H1 (cell line): ENCODE results near the gene CYP26A1. TPM values are rescaled to one million over a fixed set of nuclear protein-coding genes. Genes with fewer than 3 reads are reported as not detected.

Source experiments
- CTCF ChIA-PET: fragments of 300-600 bp; sonication (Branson Sonifier 250); formaldehyde crosslinking; loops from one replicate; lab custom pipeline; 2021; ENCODE audit not compliant: partially characterized antibody; lab: Charles Lee
- POLR2A ChIA-PET: fragments of 300-600 bp; sonication (Branson Sonifier 250); formaldehyde crosslinking; loops from one replicate; lab custom pipeline; 2021; ENCODE audit warnings: inconsistent platforms; ENCODE audit not compliant: partially characterized antibody; lab: Charles Lee
- DNase-seq, 2 experiments: peaks; one replicate each; pipeline versions ENCODE4 v3.0.0 to v3.0.0-alpha.2; 2010 to 2022; ENCODE audit warnings: low spot score in 2 of 2, low read depth in 1 of 2, mixed read lengths in 1 of 2
- FAIRE-seq: peaks from 2 replicates; lab custom pipeline; 2011; peaks lifted over from hg19 to GRCh38; lab: Jason Lieb, UNC
- H2AFZ ChIP-seq: 2 replicates; pipeline ENCODE4 v1.8.1; 2012; ENCODE audit warnings: low read length, inconsistent platforms
- H2AK5ac ChIP-seq: 2 replicates; pipeline ENCODE4 v1.6.1; 2013; ENCODE audit warnings: low read depth, low read length
- H2BK120ac ChIP-seq: replicated peaks from 2 replicates; pipeline ENCODE3; 2013; ENCODE audit warnings: low read depth, low read length, inconsistent platforms
- H2BK12ac ChIP-seq: 2 replicates; pipeline ENCODE4 v1.6.1; 2013; ENCODE audit warnings: low read depth, low read length
- H2BK15ac ChIP-seq: 2 replicates; pipeline ENCODE4 v1.6.1; 2013; ENCODE audit warnings: low read length
- H2BK20ac ChIP-seq: 2 replicates; pipeline ENCODE4 v1.6.1; 2013; ENCODE audit warnings: low read length
- H2BK5ac ChIP-seq: 2 replicates; pipeline ENCODE4 v1.6.1; 2013; ENCODE audit warnings: low read depth, low read length
- H3K14ac ChIP-seq: 2 replicates; pipeline ENCODE4 v1.6.1; 2013; ENCODE audit warnings: inconsistent platforms; ENCODE audit not compliant: insufficient read length
- H3K18ac ChIP-seq: 2 replicates; pipeline ENCODE4 v1.6.1; 2013; ENCODE audit warnings: low read length; ENCODE audit errors: extremely low read depth
- H3K23ac ChIP-seq: 2 replicates; pipeline ENCODE4 v1.6.1; 2013; ENCODE audit warnings: inconsistent platforms; ENCODE audit not compliant: insufficient read length
- H3K23me2 ChIP-seq: 2 replicates; pipeline ENCODE4 v1.6.1; 2013; ENCODE audit warnings: low read depth, low read length
- H3K27ac ChIP-seq: 2 replicates; pipeline ENCODE4 v1.6.1; 2011; ENCODE audit warnings: low read depth, low read length, inconsistent platforms
- H3K27me3 ChIP-seq, 4 experiments: replicated peaks in 1 of 4; 1 replicate in 1 of 4; 2 replicates in 3 of 4; pipeline versions ENCODE4 v1.6.1 to v1.8.1; 2011 to 2013; ENCODE audit warnings: low read length in 3 of 4, mild to moderate bottlenecking in 3 of 4, inconsistent platforms in 2 of 4, mixed read lengths in 2 of 4, moderate library complexity in 1 of 4; ENCODE audit not compliant: control insufficient read depth in 3 of 4, insufficient read depth in 3 of 4; ENCODE audit errors: extremely low read depth in 1 of 4
- H3K36me3 ChIP-seq, 4 experiments: 2 replicates each; pipeline versions ENCODE4 v1.6.1 to v1.8.1; 2011 to 2013; ENCODE audit warnings: mild to moderate bottlenecking in 4 of 4, low read length in 3 of 4, moderate library complexity in 2 of 4, control low read depth in 1 of 4, inconsistent platforms in 1 of 4; ENCODE audit not compliant: insufficient read depth in 4 of 4, control insufficient read depth in 2 of 4
- H3K4ac ChIP-seq: replicated peaks from 2 replicates; pipeline ENCODE3; 2013; ENCODE audit warnings: low read length, low read depth, mixed read lengths, inconsistent platforms; ENCODE audit not compliant: insufficient read length
- H3K4me1 ChIP-seq, 4 experiments: replicated peaks in 1 of 4; 1 replicate in 1 of 4; 2 replicates in 3 of 4; pipeline versions ENCODE4 v1.6.1 to v1.8.1; 2011 to 2013; ENCODE audit warnings: low read length in 3 of 4, inconsistent platforms in 2 of 4, mixed read lengths in 1 of 4; ENCODE audit not compliant: insufficient read depth in 4 of 4, control insufficient read depth in 3 of 4
- H3K4me2 ChIP-seq, 2 experiments: 2 replicates each; pipeline versions ENCODE4 v1.6.1 to v1.8.1; 2011 to 2013; ENCODE audit warnings: low read depth in 2 of 2, low read length in 2 of 2, control low read depth in 1 of 2, inconsistent platforms in 1 of 2, mild to moderate bottlenecking in 1 of 2; ENCODE audit not compliant: insufficient read depth in 1 of 2
- H3K4me3 ChIP-seq, 4 experiments: fragments of 200-600, 300-600 bp in 1 of 4; sonication (generic), shearing (Covaris generic), sonication (Bioruptor Twin) in 1 of 4; 2 replicates each; pipeline versions ENCODE4 v1.5.1 to v1.8.1; 2011 to 2016; ENCODE audit warnings: low read length in 4 of 4, low read depth in 3 of 4, control low read depth in 2 of 4, inconsistent platforms in 2 of 4, mild to moderate bottlenecking in 2 of 4, mixed read lengths in 1 of 4, moderate library complexity in 1 of 4; ENCODE audit not compliant: insufficient read depth in 2 of 4; ENCODE audit errors: extremely low read depth in 1 of 4
- H3K56ac ChIP-seq: replicated peaks from 2 replicates; pipeline ENCODE3; 2013; ENCODE audit warnings: low read depth, mild to moderate bottlenecking, mixed read lengths, low read length, inconsistent platforms; ENCODE audit not compliant: insufficient read length
- H3K79me1 ChIP-seq: 2 replicates; pipeline ENCODE4 v1.6.1; 2013; ENCODE audit warnings: low read depth, low read length, control low read depth
- H3K79me2 ChIP-seq, 2 experiments: 2 replicates each; pipeline versions ENCODE4 v1.6.1 to v1.8.1; 2012 to 2013; ENCODE audit warnings: low read length in 2 of 2, mild to moderate bottlenecking in 2 of 2, inconsistent platforms in 1 of 2; ENCODE audit not compliant: insufficient read depth in 2 of 2, control insufficient read depth in 1 of 2
- H3K9ac ChIP-seq, 4 experiments: replicated peaks in 1 of 4; 1 replicate in 1 of 4; 2 replicates in 3 of 4; pipeline versions ENCODE4 v1.6.1 to v1.8.1; 2011 to 2013; ENCODE audit warnings: low read depth in 3 of 4, low read length in 3 of 4, control low read depth in 2 of 4, mild to moderate bottlenecking in 2 of 4, moderate library complexity in 2 of 4, inconsistent platforms in 1 of 4; ENCODE audit errors: extremely low read depth in 1 of 4
- H3K9me3 ChIP-seq, 2 experiments: 2 replicates each; pipeline versions ENCODE4 v1.6.1 to v1.8.1; 2012 to 2013; ENCODE audit warnings: mild to moderate bottlenecking in 2 of 2, moderate library complexity in 2 of 2, control low read depth in 1 of 2, inconsistent platforms in 1 of 2, low read depth in 1 of 2, low read length in 1 of 2, mixed read lengths in 1 of 2; ENCODE audit not compliant: insufficient read depth in 2 of 2
- H4K20me1 ChIP-seq, 2 experiments: replicated peaks in 1 of 2; 2 replicates each; pipeline versions ENCODE3 to v1.8.1; 2011 to 2013; ENCODE audit warnings: inconsistent platforms in 2 of 2, low read length in 2 of 2, mild to moderate bottlenecking in 1 of 2; ENCODE audit not compliant: insufficient read depth in 2 of 2, control insufficient read depth in 1 of 2
- H4K5ac ChIP-seq: 2 replicates; pipeline ENCODE4 v1.6.1; 2013; ENCODE audit warnings: low read length, low read depth, mixed read lengths, inconsistent platforms; ENCODE audit not compliant: insufficient read length
- H4K8ac ChIP-seq: 2 replicates; pipeline ENCODE4 v1.8.0; 2013; ENCODE audit warnings: mild to moderate bottlenecking, moderate library complexity, low read length, inconsistent platforms; ENCODE audit not compliant: insufficient read depth; ENCODE audit errors: extremely low read depth
- H4K91ac ChIP-seq: replicated peaks from 2 replicates; pipeline ENCODE3; 2013; ENCODE audit warnings: low read length, mixed read lengths, inconsistent platforms; ENCODE audit not compliant: insufficient read length
- CTBP2 ChIP-seq: IDR thresholded peaks from 2 replicates; pipeline ENCODE4 v1.7.0; 2011; ENCODE audit warnings: borderline replicate concordance, mild to moderate bottlenecking, moderate library complexity, mixed read lengths, low read length; ENCODE audit not compliant: insufficient read depth, insufficient read length
- EGR1 ChIP-seq: IDR thresholded peaks from 2 replicates; pipeline ENCODE4 v1.6.1; 2011; ENCODE audit warnings: low read depth, low read length, borderline replicate concordance
- KDM4A ChIP-seq: IDR thresholded peaks from one replicate; pipeline ENCODE4 v1.7.1; 2012; ENCODE audit warnings: low read depth, mild to moderate bottlenecking, moderate library complexity, low read length, inconsistent platforms; ENCODE audit not compliant: severe bottlenecking
- NANOG ChIP-seq: IDR thresholded peaks from 2 replicates; pipeline ENCODE4 v1.6.1; 2011; ENCODE audit warnings: low read length, low read depth, mild to moderate bottlenecking, inconsistent platforms; ENCODE audit not compliant: insufficient read depth, poor library complexity, severe bottlenecking
- POLR2AphosphoS5 ChIP-seq: IDR thresholded peaks from 2 replicates; pipeline ENCODE4 v1.6.1; 2011; ENCODE audit warnings: low read depth, low read length
- POU5F1 ChIP-seq: IDR thresholded peaks from 2 replicates; pipeline ENCODE4 v1.6.1; 2011; ENCODE audit warnings: low read depth, mild to moderate bottlenecking, low read length, moderate library complexity
- SAP30 ChIP-seq: fragments of 300-600 bp; sonication (generic); IDR thresholded peaks from 2 replicates; pipeline ENCODE4 v1.7.1; 2012; ENCODE audit warnings: low read length, moderate library complexity, mild to moderate bottlenecking, inconsistent platforms; ENCODE audit not compliant: insufficient read depth, insufficient replicate concordance
- SUZ12 ChIP-seq: fragments of 200-600 bp; sonication (generic); IDR thresholded peaks from 2 replicates; pipeline ENCODE4 v1.6.1; 2012; ENCODE audit warnings: mild to moderate bottlenecking, inconsistent platforms, low read length, moderate library complexity, mixed read lengths
- TCF12 ChIP-seq: IDR thresholded peaks from 2 replicates; pipeline ENCODE4 v1.6.1; 2011; ENCODE audit warnings: low read depth, mild to moderate bottlenecking, low read length
- ZNF274 ChIP-seq: IDR thresholded peaks from 2 replicates; pipeline ENCODE4 v1.7.0; 2012; ENCODE audit warnings: low read length, borderline replicate concordance; ENCODE audit errors: extremely low read depth
- WGBS, 2 experiments: shearing (Covaris generic) in 1 of 2; methylation state at CpG; one replicate each; pipeline versions ENCODE4 v1.1.6 to v1.1.7; 2013 to 2015; ENCODE audit warnings: low lambda C conversion rate in 2 of 2, mixed read lengths in 2 of 2, inconsistent platforms in 1 of 2, low coverage in 1 of 2, missing lambda C conversion rate in 1 of 2; ENCODE audit not compliant: insufficient replicate concordance in 2 of 2, insufficient coverage in 1 of 2, insufficient read length in 1 of 2; ENCODE audit errors: extremely low coverage in 1 of 2, missing lambda C conversion rate in 1 of 2; 5-methylcytosine and 5-hydroxymethylcytosine counted together
- polyA plus RNA-seq, 7 experiments: library from polyadenylated mRNA; depleted of rRNA in 3 of 7; stranded (reverse) in 5 of 7; unstranded in 2 of 7; fragments of >200 nt in 5 of 7; fragments of 200-250 nt in 2 of 7; gene quantifications; 1 replicate in 5 of 7; 2 replicates in 1 of 7; 4 replicates in 1 of 7; pipeline versions ENCODE4 v1.2.1 to v1.2.3, GENCODE V29; 2011 to 2013; ENCODE audit warnings: missing spikeins in 2 of 7, mixed read lengths in 2 of 7
- total RNA-seq: library from RNA; stranded (reverse); fragmentation: NEBNext Ultra II Directional; extraction: Animal tissue kit (Norgen Biotek cat#: 25700); gene quantifications from 2 replicates; pipeline ENCODE4 v1.2.1, GENCODE V29; 2021
- TF ChIP-seq, protein P1 (sequence below): IDR thresholded peaks from 2 replicates; pipeline ENCODE4 v1.6.1; 2011; ENCODE audit warnings: low read length, improper control_type of control experiment
- TF ChIP-seq, protein P2 (sequence below): IDR thresholded peaks from 2 replicates; pipeline ENCODE4 v1.6.1; 2012; ENCODE audit warnings: inconsistent platforms

CYP26A1 gene
- total and polyA plus RNA-seq, 2 of the 8 experiments (the other 6 are each of a cell fraction or from before 2014, with no cell fraction given), result 5.0 to 9.1 TPM

- Histone ChIP-seq H3K4me3 (no peak overlapping the region), H3K27ac (no peak overlapping the region), H4K20me1 (no peaks in the 10 kb centered on the region), H3K27me3 (no peaks in the 10 kb centered on the region; a peak in 1 of 7 replicates), H3K79me2 (no peaks in the 10 kb centered on the region), H3K4me2 (no peak overlapping the region), H4K8ac (no peak overlapping the region), H3K23ac (no peak overlapping the region), H2BK20ac (no peak overlapping the region), H3K9me3 (no peaks in the 10 kb centered on the region), H3K4ac (no peak overlapping the region), H3K4me1 (no peaks in the 10 kb centered on the region), H2BK15ac (no peak overlapping the region), H3K18ac (no peak overlapping the region), H3K36me3 (no peaks in the 10 kb centered on the region), H2AFZ (no peak overlapping the region), H2BK120ac (no peak overlapping the region), H2BK5ac (no peak overlapping the region), H4K91ac (no peak overlapping the region), H2AK5ac (no peak overlapping the region), H3K23me2 (no peaks in the 10 kb centered on the region), H4K5ac (no peak overlapping the region), H3K9ac (no peak overlapping the region), H2BK12ac (no peak overlapping the region), H3K79me1 (no peaks in the 10 kb centered on the region), H3K14ac (no peak overlapping the region), H3K56ac (no peak overlapping the region)
- DNase-seq, result no peak
- FAIRE-seq, result no peak
- WGBS, 2 experiments, result 83% methylated on average over 1 of the region's 1 CpG; no CpG with 5 or more reads in 1 of the 2 experiments
- POLR2A ChIA-PET, result no interaction called here
- CTCF ChIA-PET, result interaction anchor here (0.7 kb wide), 1 partner anchor 23 kb away, joined by 3 read pairs; no protein-coding TSS in a partner anchor
- TF ChIP-seq EGR1 (no peak), KDM4A (no peak), SAP30 (no peak), TCF12 (no peak), POLR2AphosphoS5 (no peak), NANOG (no peak), SUZ12 (no peak), CTBP2 (no peak), ZNF274 (no peak), POU5F1 (no peak)
- TF ChIP-seq, protein P1, sequence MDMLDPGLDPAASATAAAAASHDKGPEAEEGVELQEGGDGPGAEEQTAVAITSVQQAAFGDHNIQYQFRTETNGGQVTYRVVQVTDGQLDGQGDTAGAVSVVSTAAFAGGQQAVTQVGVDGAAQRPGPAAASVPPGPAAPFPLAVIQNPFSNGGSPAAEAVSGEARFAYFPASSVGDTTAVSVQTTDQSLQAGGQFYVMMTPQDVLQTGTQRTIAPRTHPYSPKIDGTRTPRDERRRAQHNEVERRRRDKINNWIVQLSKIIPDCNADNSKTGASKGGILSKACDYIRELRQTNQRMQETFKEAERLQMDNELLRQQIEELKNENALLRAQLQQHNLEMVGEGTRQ, result no peak
- TF ChIP-seq, protein P2, sequence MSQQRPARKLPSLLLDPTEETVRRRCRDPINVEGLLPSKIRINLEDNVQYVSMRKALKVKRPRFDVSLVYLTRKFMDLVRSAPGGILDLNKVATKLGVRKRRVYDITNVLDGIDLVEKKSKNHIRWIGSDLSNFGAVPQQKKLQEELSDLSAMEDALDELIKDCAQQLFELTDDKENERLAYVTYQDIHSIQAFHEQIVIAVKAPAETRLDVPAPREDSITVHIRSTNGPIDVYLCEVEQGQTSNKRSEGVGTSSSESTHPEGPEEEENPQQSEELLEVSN, result no peak
Observed at GRCh38 chr10:93103953-93104352, 30.3 kb downstream of the CYP26A1 start.
